ENCODE results near the gene KRT31. TPM values are rescaled to one million over a fixed set of nuclear protein-coding genes. Genes with fewer than 3 reads are reported as not detected.

KRT31 gene
- total and polyA plus RNA-seq, 2 of the 4 experiments (the other 2 are of a cell fraction), result 0.05 TPM; not detected in 1

DNA sequence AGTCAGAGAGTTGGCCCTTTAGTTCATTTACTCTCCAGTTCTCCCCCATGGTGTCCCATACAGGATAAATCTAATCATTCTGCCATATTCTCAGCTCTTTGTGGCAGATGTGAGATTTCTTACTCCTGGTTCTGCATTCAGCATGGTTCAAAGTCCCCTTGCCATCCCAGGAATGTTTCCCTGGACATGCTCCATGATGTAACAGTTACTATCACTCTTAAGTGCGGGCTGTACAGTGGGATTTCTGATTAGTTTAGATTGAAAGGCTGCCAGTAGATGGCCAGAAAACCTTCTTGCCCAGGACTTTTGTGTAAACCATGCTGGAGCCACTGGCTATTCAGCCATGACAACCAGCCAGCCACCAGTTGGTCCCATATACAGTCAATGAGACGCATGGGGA is 16.6 kb upstream of the KRT31 start:
- no peak for TF ChIP-seq RCOR1 (IDR thresholded peaks at IDR 0.05; ENCODE audit: insufficient replicate concordance, low read length)
- no peak for TF ChIP-seq BHLHE40 (IDR thresholded peaks at IDR 0.05; ENCODE audit: low read depth, low read length)
- no peak for TF ChIP-seq SMC3 (IDR thresholded peaks at IDR 0.05; ENCODE audit: low read depth, low read length)
- no peak for TF ChIP-seq RAD21 (IDR thresholded peaks at IDR 0.05; ENCODE audit: low read length)
- TF ChIP-seq FOS (IDR thresholded peaks at IDR 0.05; ENCODE audit: low read depth, low read length), result no peak
- TF ChIP-seq CHD1 (IDR thresholded peaks at IDR 0.05; ENCODE audit: low read depth, low read length), result no peak
- no peak for TF ChIP-seq NFE2L2 (IDR thresholded peaks at IDR 0.05; ENCODE audit: low read depth, low read length)
- TF ChIP-seq POLR2A (IDR thresholded peaks at IDR 0.05; ENCODE audit: low read depth, low read length), result no peak
- TF ChIP-seq MXI1 (IDR thresholded peaks at IDR 0.05; ENCODE audit: borderline replicate concordance, low read depth, low read length), result no peak
- TF ChIP-seq, protein P1, sequence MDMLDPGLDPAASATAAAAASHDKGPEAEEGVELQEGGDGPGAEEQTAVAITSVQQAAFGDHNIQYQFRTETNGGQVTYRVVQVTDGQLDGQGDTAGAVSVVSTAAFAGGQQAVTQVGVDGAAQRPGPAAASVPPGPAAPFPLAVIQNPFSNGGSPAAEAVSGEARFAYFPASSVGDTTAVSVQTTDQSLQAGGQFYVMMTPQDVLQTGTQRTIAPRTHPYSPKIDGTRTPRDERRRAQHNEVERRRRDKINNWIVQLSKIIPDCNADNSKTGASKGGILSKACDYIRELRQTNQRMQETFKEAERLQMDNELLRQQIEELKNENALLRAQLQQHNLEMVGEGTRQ (IDR thresholded peaks at IDR 0.05; ENCODE audit: low read depth, low read length), result no peak
- TF ChIP-seq ELK1 (IDR thresholded peaks at IDR 0.05; ENCODE audit: borderline replicate concordance, low read depth, low read length), result no peak
- TF ChIP-seq, protein P2, sequence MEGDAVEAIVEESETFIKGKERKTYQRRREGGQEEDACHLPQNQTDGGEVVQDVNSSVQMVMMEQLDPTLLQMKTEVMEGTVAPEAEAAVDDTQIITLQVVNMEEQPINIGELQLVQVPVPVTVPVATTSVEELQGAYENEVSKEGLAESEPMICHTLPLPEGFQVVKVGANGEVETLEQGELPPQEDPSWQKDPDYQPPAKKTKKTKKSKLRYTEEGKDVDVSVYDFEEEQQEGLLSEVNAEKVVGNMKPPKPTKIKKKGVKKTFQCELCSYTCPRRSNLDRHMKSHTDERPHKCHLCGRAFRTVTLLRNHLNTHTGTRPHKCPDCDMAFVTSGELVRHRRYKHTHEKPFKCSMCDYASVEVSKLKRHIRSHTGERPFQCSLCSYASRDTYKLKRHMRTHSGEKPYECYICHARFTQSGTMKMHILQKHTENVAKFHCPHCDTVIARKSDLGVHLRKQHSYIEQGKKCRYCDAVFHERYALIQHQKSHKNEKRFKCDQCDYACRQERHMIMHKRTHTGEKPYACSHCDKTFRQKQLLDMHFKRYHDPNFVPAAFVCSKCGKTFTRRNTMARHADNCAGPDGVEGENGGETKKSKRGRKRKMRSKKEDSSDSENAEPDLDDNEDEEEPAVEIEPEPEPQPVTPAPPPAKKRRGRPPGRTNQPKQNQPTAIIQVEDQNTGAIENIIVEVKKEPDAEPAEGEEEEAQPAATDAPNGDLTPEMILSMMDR (conservative IDR thresholded peaks at IDR 0.05; ENCODE audit: low read depth, low read length), result no peak
- TF ChIP-seq MAFK (IDR thresholded peaks at IDR 0.05; ENCODE audit: low read depth, low read length), result no peak
- no peak for TF ChIP-seq RFX5 (IDR thresholded peaks at IDR 0.05; ENCODE audit: low read depth, low read length)
- TF ChIP-seq MAZ (IDR thresholded peaks at IDR 0.05; ENCODE audit: borderline replicate concordance, low read depth, low read length), result no peak
- TF ChIP-seq CEBPB (IDR thresholded peaks at IDR 0.05; ENCODE audit: low read depth, low read length), result no peak
- no peak overlapping the region; a peak in 1 of 4 replicates for H4K8ac ChIP-seq (ENCODE audit: low read depth in 2 of 2, low read length in 2 of 2)
- no peak overlapping the region for H4K5ac ChIP-seq (ENCODE audit: low read depth, low read length)
- H3K9me3 ChIP-seq (ENCODE audit: control insufficient read depth, insufficient read depth, low read length), result no peaks in the 10 kb centered on the region
- peak overlapping the region; percentile 58; the same call in 2 of the 3 replicates for H2BK15ac ChIP-seq (ENCODE audit: low read depth, low read length)
- intact Hi-C loops (cut with micrococcal nuclease) (no loop called here), in situ Hi-C loops (cut with MboI; ENCODE audit: low sequenced_read_pairs) (no loop called here), dilution Hi-C loops (cut with HindIII; ENCODE audit: low sequenced_read_pairs, unreplicated experiment) (no loop called here)
- ChIA-PET CTCF (interaction anchor here (1.4 to 1.5 kb wide), 2 partner anchors 235 to 249 kb away, joined by 3 to 4 read pairs; no protein-coding TSS in a partner anchor), POLR2A (ENCODE audit: unreplicated experiment) (no interaction called here)
- H2BK20ac ChIP-seq (ENCODE audit: low read depth, low read length), result peak overlapping the region; percentile 35
- no peak overlapping the region for H2AFZ ChIP-seq (replicated peaks; ENCODE audit: low read length, poor library complexity)
- H3K79me1 ChIP-seq (ENCODE audit: low read depth in 1 of 2, low read length in 2 of 2), result no peaks in the 10 kb centered on the region
- peaks cover 24% of the 10 kb centered on the region for H3K4me1 ChIP-seq (ENCODE audit: control insufficient read depth, insufficient read depth, low read length)
- peaks cover 24% of the 10 kb centered on the region for H3K9me1 ChIP-seq (ENCODE audit: insufficient read depth, low read length)
- no CpG with 5 or more reads among the region's 2 CpGs for WGBS, 2 experiments (ENCODE audit: extremely low coverage in 2 of 2, insufficient read length in 1 of 2)
- peak overlapping the region; percentile 51; the same call in 1 of the 2 replicates for H3K14ac ChIP-seq (replicated peaks; ENCODE audit: low read depth, low read length)
- H2AK5ac ChIP-seq (ENCODE audit: low read depth, low read length), result peak overlapping the region; percentile 71; the same call in 1 of the 2 replicates
- H3K18ac ChIP-seq (ENCODE audit: low read depth, low read length), result peak overlapping the region; percentile 18; the same call in 1 of the 2 replicates
- no peak overlapping the region for H3K27ac ChIP-seq (ENCODE audit: insufficient read depth, low read length)
- no peak overlapping the region for H3K4me2 ChIP-seq (ENCODE audit: low read depth, low read length)
- peak overlapping the region; percentile 3 for H2BK5ac ChIP-seq (ENCODE audit: low read depth, low read length, poor library complexity, severe bottlenecking)
- H2AK9ac ChIP-seq (replicated peaks; ENCODE audit: low read depth, low read length, poor library complexity), result no peak overlapping the region
- H4K20me1 ChIP-seq (ENCODE audit: insufficient read depth, low read length), result no peaks in the 10 kb centered on the region
- no peaks in the 10 kb centered on the region for H3K36me3 ChIP-seq (ENCODE audit: control insufficient read depth, insufficient read depth, low read length)
- no peak overlapping the region for H3K23ac ChIP-seq (ENCODE audit: low read depth, low read length)
- H3K56ac ChIP-seq (ENCODE audit: extremely low read depth, insufficient read depth, low read length), result no peak overlapping the region
- no peaks in the 10 kb centered on the region for H3K27me3 ChIP-seq (ENCODE audit: control insufficient read depth, insufficient read depth, low read length)
- no peak for DNase-seq
- H3K4ac ChIP-seq (ENCODE audit: low read depth, low read length), result peak overlapping the region; percentile 28
- ATAC-seq (ENCODE audit: low read depth), result no peak
- H3K9ac ChIP-seq (ENCODE audit: low read depth, low read length), result no peak overlapping the region
- peak overlapping the region; percentile 86; the same call in 1 of the 2 replicates for H2BK120ac ChIP-seq (ENCODE audit: low read depth, low read length)
- H4K91ac ChIP-seq (ENCODE audit: insufficient read depth, low read depth, low read length), result peak overlapping the region; percentile 64
- no peak overlapping the region for H3K4me3 ChIP-seq (ENCODE audit: insufficient read depth, low read depth, low read length)
- BruUV-seq (replicated peaks), result no TSS peak
